Vagina (tissue), 2 donors: ENCODE measurements around the gene DPP8.

Experiments used
- CTCF ChIP-seq, 3 experiments: fragments of 450-650 bp in 2 of 3; fragments of 200-600 bp in 1 of 3; sonication (generic) in 1 of 3; IDR thresholded peaks; one replicate each; pipeline ENCODE4 v1.5.1; 2017 to 2019; ENCODE audit warnings: antibody characterized with exemption in 3 of 3, mild to moderate bottlenecking in 2 of 3, moderate library complexity in 2 of 3
- POLR2A ChIP-seq, 2 donors: fragments of 450-650 bp; IDR thresholded peaks; one replicate each; pipeline ENCODE4 v1.6.1; 2017; ENCODE audit warnings: antibody characterized with exemption in 2 of 2, mild to moderate bottlenecking in 2 of 2, moderate library complexity in 2 of 2
- POLR2AphosphoS5 ChIP-seq, 2 donors: sonication (generic); formaldehyde crosslinking; IDR thresholded peaks; one replicate each; pipeline ENCODE4 v1.9.0; 2017; ENCODE audit warnings: antibody characterized with exemption in 2 of 2, mild to moderate bottlenecking in 2 of 2, low read depth in 1 of 2; ENCODE audit not compliant: insufficient read depth in 1 of 2

- no peak for TF ChIP-seq CTCF (IDR thresholded peaks at IDR 0.05)
- no peak for TF ChIP-seq POLR2A (IDR thresholded peaks at IDR 0.05)
- no peak for TF ChIP-seq POLR2AphosphoS5 (IDR thresholded peaks at IDR 0.05; ENCODE audit: insufficient read depth in 1 of 2, low read depth in 1 of 2)
Measured at GRCh38 chr15:65512189-65512588, 5.3 kb downstream of the DPP8 start.
